Posterior vena cava (tissue), 2 donors: ENCODE measurements around the gene NPIPB2. TPM values are rescaled to one million over a fixed set of nuclear protein-coding genes. Genes with fewer than 3 reads are reported as not detected.
"Not testable (repeated sequence)": the region's sequence is repeated elsewhere in the genome, so short reads cannot be mapped to it uniquely, and the experiment has no call there.

Source experiments
- DNase-seq: peaks from one replicate; pipeline ENCODE4 v3.0.0-alpha.2; 2020; ENCODE audit warnings: low spot score
- intact Hi-C, 2 donors: fragments of 100-400 bp; cut with DNase I; formaldehyde crosslinking; loops; one replicate each; pipeline versions ENCODE4 v1.14.1 to v1.14.2; 2022 to 2023
- long read RNA-seq, 2 donors: library from polyadenylated mRNA; unstranded; transcript quantifications; one replicate each; pipeline ENCODE4 v2.0.0, GENCODE V29; 2020 to 2021
- total RNA-seq, 2 donors: library from RNA; stranded (reverse); fragmentation: NEBNext Ultra II Directional; extraction: Animal tissue kit (Norgen Biotek cat#: 25700); gene quantifications; one replicate each; pipeline ENCODE4 v1.2.1, GENCODE V29; 2021
- donor health status: DM: yes; HTN: yes; CAD: no.
- donor health status: DM: yes; HTN: yes; CAD: no.

The NPIPB2 gene
- 10 to 100 TPM in 1 of 2 donors, 1 to 10 TPM in 1; 5.1 to 10.3 TPM for total RNA-seq
- long read RNA-seq, donor 1: 0 reads
- long read RNA-seq, donor 2: 0 reads

- DNase-seq, intact Hi-C loops: not testable (repeated sequence)
Observed at GRCh38 chr16:11941945-11942344, at the start of gene NPIPB2. Gene NPIPB2, minus strand, starts transcription at chr16:11942045. Its CDS starts 0 bp downstream, at chr16:11942045.

- intact Hi-C loops: no loop called here
- no peak for DNase-seq
Observed at GRCh38 chr16:11990702-11991390, 49.0 kb upstream of the NPIPB2 start.

- intact Hi-C loops: no loop called here
Observed at GRCh38 chr16:11988258-11988978, 46.6 kb upstream of the NPIPB2 start.

GRCh38 chr16:11986521-11987057, 44.7 kb upstream of the NPIPB2 start:
- no peak for DNase-seq
- intact Hi-C loops: no loop called here

More at GRCh38 chr16:11988258-11988978, 46.6 kb upstream of the NPIPB2 start:
- no peak for DNase-seq

GRCh38 chr16:11985250-11985649, 43.4 kb upstream of the NPIPB2 start:
- intact Hi-C loops: no loop called here
- peak; percentile 6 for DNase-seq

- intact Hi-C loops: no loop called here
Observed at GRCh38 chr16:11980136-11980844, 38.4 kb upstream of the NPIPB2 start.

GRCh38 chr16:11979013-11979672, 37.3 kb upstream of the NPIPB2 start:
- intact Hi-C loops: loop anchor here in 1 of 2 donors (10.0 kb wide), 1 partner anchor 86 kb away; no protein-coding TSS in a partner anchor

More at GRCh38 chr16:11980136-11980844, 38.4 kb upstream of the NPIPB2 start:
- no peak for DNase-seq

GRCh38 chr16:11978080-11978479, 36.2 kb upstream of the NPIPB2 start:
- no peak for DNase-seq
- intact Hi-C loops: loop anchor here in 1 of 2 donors (10.0 kb wide), 1 partner anchor 87 kb away; no protein-coding TSS in a partner anchor

More at GRCh38 chr16:11979013-11979672, 37.3 kb upstream of the NPIPB2 start:
- DNase-seq: no peak

GRCh38 chr16:11977376-11978041, 35.7 kb upstream of the NPIPB2 start:
- no peak for DNase-seq
- intact Hi-C loops: loop anchor here (2.0 to 10.0 kb wide), 2 partner anchors 65 to 87 kb away; no protein-coding TSS in a partner anchor

GRCh38 chr16:11976850-11977375, 35.1 kb upstream of the NPIPB2 start:
- intact Hi-C loops: loop anchor here (2.0 to 10.0 kb wide), 2 partner anchors 66 to 88 kb away; no protein-coding TSS in a partner anchor
- DNase-seq: peak; percentile 76

- intact Hi-C loops: loop anchor here in 1 of 2 donors (10.0 kb wide), 1 partner anchor 92 kb away; no protein-coding TSS in a partner anchor
- DNase-seq: no peak
Observed at GRCh38 chr16:11973070-11973469, 31.2 kb upstream of the NPIPB2 start.

- intact Hi-C loops: loop anchor here in 1 of 2 donors (10.0 kb wide), 1 partner anchor 93 kb away; no protein-coding TSS in a partner anchor
- peak; percentile 55 for DNase-seq
Observed at GRCh38 chr16:11972128-11972527, 30.3 kb upstream of the NPIPB2 start.

GRCh38 chr16:11970292-11970691, 28.4 kb upstream of the NPIPB2 start:
- intact Hi-C loops: loop anchor here in 1 of 2 donors (10.0 kb wide), 1 partner anchor 95 kb away; no protein-coding TSS in a partner anchor
- peak; percentile 3 for DNase-seq

- intact Hi-C loops: no loop called here
- no peak for DNase-seq
Observed at GRCh38 chr16:11968577-11968976, 26.7 kb upstream of the NPIPB2 start.

GRCh38 chr16:11967195-11967911, 25.5 kb upstream of the NPIPB2 start:
- intact Hi-C loops: no loop called here
- DNase-seq: peak; percentile 30

- intact Hi-C loops: no loop called here
- no peak for DNase-seq
Observed at GRCh38 chr16:11966173-11966572, 24.3 kb upstream of the NPIPB2 start.
